SH-SY5Y (cell line): ENCODE data around the gene ACVR1.

Source experiments
- GATA2 ChIP-seq: IDR thresholded peaks from 2 replicates; pipeline ENCODE4 v1.6.1; 2011; ENCODE audit warnings: mild to moderate bottlenecking, low read depth, low read length
- GATA3 ChIP-seq: IDR thresholded peaks from 2 replicates; pipeline ENCODE4 v1.6.1; 2011; ENCODE audit warnings: low read depth, mild to moderate bottlenecking, low read length, moderate library complexity

- TF ChIP-seq GATA3 (no peak), GATA2 (no peak)
These were observed 41.1 kb downstream of the ACVR1 start for GRCh38 chr2:157835006-157835405.
